SIG-M5 (cell line): ENCODE measurements around the gene TMEM38B.
A peak's percentile ranks its signal among the peaks of the same experiment; 100 is the strongest.
"Not testable (repeated sequence)": the region's sequence is repeated elsewhere in the genome, so short reads cannot be mapped to it uniquely, and the experiment has no call there.

ENCODE experiments used
- DNase-seq: peaks from one replicate; lab custom pipeline; 2025; lab: John Stamatoyannopoulos, UW

TMEM38B gene

GRCh38 chr9:105681724-105682123 lies 12.6 kb upstream of the TMEM38B start:
- no peak for DNase-seq

DNA sequence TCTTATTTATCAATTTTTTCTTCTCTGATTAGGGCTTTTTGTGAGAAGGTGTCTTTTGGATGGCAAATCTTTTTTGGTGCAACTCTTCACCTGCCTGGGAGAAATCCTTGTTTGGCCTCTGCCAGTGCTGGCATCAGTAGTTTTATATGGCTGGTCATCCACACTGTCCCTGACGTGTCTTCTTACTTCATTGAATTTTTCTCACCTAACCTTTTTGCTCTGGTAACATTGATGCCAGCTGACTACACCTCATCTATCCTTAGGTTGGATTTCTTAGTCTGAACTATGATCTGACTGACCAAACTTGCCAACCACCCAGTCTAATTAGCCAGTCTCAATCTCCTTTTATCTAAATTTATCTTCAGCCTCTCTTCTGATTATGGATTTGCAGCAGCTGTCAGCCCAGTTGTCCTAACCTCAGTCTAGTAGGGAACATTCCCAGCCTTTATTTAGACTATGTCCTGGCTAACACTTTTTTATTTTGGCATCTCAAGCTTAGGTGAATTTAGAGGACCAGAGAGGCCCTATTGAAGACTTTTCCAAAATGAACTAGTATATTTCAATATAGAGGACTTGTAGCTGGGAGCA lies 10.6 kb upstream of the TMEM38B start:
- no peak for DNase-seq

DNA sequence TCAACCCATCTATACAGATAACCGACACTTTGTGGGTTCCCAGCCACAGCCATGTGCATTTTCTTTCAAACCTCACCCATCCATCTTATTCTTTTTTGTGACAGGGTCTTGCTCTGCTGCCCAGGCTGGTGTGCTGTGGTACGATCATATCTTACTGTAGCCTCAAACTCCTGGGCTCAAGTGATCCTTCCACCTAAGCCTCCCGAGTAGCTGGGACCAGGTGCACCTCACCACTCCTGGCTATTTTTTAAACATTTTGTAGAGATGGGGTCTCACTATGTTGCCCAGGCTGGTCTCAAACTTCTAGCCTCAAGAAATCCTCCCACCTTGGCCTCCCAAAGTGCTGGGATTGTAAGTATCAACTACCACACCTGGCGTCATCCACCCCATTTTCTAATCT lies 7.4 kb upstream of the TMEM38B start:
- DNase-seq, result no peak

- no peak for DNase-seq
These were observed 3.6 kb upstream of the TMEM38B start for GRCh38 chr9:105690742-105691141.

DNA sequence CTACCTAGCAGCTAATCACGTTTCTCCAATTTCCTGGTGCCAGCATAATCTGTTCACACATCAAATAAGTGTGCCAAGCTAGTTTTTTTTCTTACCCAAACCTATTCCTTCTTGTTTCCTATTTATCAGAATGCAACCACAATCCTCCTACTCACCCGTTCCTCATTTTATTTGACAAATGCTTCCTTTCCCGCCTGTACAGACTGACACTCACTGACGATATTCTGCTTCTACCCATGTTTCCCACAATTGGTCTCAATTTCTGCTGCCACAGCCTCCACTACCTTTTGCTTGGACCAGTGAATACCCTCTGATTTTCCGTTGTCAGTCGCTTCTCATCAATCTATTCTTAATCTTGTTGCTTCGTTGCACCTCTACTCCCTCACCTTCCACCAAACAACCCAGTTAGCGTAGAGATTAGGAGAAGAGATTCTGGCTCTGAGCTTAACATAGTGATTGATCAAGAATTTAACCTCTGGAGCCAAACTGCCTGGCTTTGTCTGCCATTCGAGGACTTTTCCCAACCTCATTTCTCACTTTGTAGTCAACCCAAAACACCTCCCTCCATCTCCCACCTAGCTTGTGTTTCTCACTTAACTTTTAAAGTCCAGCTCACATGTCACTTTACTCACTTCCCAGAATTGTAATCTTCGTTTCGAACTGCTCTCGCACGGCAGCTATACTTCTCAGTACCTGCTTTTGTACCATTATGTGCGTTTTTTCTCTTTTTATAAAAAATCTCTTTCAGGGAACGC lies 729 bp upstream of the TMEM38B start:
- DNase-seq, result no peak

- DNase-seq, result peak; percentile 27
These were observed 674 bp downstream of the TMEM38B start for GRCh38 chr9:105694848-105695581.

DNA sequence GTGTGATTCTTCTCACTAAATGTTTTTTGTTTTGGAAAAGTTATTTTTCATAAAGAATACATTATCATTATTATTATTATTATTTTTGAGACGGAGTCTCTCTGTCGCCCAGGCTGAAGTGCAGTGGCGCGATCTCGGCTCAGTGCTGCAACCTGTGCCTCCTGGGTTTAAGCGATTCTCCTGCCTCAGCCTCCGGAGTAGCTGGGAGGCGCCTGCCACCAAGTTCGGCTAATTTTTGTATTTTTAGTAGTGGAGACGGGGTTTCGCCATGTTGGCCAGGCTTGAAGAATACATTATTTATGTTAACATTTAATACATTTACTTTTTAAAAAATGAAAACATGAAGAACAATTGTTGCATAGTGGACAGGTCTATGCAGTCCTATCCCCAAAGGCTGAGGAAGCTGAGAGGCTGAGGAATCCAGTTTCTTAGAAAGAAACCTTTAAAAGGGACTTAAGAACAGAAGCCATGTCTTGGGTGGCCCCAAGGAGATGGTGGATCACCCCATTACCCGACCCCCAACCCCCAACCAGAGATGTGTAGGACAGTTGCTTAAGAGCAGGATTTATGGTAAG lies 2.0 kb downstream of the TMEM38B start:
- DNase-seq, result no peak

- DNase-seq, result no peak
These were observed 3.5 kb downstream of the TMEM38B start for GRCh38 chr9:105697871-105698270.

DNA sequence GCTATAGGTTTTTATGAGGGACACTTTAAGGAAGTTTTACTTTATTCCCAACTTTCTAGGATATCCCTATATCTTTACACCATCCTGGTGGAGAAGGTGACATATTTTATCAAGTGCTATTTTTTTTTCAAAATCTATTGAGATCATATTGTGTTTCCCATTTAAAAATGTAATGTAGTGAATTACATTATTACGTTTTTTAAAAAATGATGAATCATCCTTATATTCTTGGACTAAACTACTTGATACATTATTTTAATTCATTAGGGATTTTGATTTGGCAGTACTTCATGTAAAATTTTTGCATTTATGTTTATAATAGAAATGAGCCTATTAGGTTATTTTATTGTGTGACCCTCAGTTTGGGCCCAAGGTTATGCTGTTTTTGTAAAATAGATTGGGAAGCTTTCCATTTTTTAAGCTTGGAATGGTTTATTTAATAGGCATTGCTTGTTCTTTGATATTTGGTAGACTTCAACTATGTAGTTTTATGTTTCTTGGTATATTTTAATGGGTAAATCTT lies 4.1 kb downstream of the TMEM38B start:
- DNase-seq, result no peak

GRCh38 chr9:105700668-105701067 lies 6.3 kb downstream of the TMEM38B start:
- DNase-seq, result no peak

GRCh38 chr9:105701145-105701544 lies 6.8 kb downstream of the TMEM38B start:
- no peak for DNase-seq

DNA sequence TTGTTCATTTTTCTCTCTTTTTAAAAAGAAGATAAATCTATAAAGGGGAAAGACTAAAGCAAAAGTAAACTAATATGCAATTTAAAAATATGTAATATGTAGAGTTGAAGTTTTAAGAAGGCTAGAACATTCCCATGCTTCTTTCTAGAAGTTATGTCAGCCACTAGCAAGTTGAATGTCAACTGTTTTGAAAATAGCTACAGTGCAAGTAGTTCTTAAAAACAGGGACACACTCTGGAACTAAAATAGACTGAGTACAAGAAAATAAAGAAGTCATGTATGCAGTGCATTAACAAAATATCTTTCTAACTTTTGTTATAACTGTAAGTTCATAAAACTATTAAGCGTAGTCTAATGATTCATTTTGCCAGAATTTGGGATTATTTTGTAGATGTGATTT lies 7.9 kb downstream of the TMEM38B start:
- DNase-seq, result no peak

GRCh38 chr9:105703638-105704037 lies 9.3 kb downstream of the TMEM38B start:
- not testable (repeated sequence) for DNase-seq

DNA sequence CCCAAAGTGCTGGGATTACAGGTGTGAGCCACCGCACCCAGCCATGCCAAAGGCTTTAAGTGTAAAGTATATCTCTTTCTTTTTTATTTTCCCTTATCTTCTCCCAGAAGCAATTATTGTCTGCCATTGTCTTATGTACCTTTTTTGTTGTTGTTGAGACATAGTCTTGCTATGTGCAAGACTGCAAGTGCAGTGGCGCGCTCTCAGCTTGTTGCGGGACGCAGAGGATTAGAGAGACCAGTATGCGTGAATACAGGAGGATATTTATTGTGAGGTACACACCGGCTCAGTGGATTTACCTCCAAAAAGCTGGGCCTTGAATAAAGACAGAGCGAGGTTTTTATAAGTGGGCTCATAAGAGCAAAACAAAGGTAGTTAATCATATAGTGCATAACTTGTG lies 11.8 kb downstream of the TMEM38B start:
- no peak for DNase-seq

GRCh38 chr9:105708405-105708804 lies 14.1 kb downstream of the TMEM38B start:
- no peak for DNase-seq

DNA sequence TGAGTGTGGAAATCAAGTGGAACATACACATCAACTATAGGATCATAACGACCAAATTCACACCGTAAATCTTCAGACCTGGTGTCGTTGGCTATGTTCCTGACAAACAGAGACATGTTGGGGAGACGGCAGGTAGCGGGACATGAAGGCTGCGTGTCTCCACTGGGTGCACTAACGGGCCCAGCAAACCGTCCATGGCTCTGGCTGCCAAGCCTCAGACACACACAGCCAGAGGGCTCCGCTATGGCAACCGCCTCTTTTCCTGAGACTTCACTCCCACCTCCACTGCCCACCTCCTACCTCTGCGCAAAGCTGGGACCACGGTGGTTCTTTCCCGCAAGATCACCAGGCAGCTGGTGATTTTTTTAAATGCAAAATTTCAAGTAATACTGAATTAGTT lies 16.3 kb downstream of the TMEM38B start:
- DNase-seq, result no peak

GRCh38 chr9:105711867-105712266 lies 17.5 kb downstream of the TMEM38B start:
- DNase-seq, result no peak

GRCh38 chr9:105712297-105712696 lies 18.0 kb downstream of the TMEM38B start:
- no peak for DNase-seq

- no peak for DNase-seq
These were observed 18.4 kb downstream of the TMEM38B start for GRCh38 chr9:105712773-105713172.

DNA sequence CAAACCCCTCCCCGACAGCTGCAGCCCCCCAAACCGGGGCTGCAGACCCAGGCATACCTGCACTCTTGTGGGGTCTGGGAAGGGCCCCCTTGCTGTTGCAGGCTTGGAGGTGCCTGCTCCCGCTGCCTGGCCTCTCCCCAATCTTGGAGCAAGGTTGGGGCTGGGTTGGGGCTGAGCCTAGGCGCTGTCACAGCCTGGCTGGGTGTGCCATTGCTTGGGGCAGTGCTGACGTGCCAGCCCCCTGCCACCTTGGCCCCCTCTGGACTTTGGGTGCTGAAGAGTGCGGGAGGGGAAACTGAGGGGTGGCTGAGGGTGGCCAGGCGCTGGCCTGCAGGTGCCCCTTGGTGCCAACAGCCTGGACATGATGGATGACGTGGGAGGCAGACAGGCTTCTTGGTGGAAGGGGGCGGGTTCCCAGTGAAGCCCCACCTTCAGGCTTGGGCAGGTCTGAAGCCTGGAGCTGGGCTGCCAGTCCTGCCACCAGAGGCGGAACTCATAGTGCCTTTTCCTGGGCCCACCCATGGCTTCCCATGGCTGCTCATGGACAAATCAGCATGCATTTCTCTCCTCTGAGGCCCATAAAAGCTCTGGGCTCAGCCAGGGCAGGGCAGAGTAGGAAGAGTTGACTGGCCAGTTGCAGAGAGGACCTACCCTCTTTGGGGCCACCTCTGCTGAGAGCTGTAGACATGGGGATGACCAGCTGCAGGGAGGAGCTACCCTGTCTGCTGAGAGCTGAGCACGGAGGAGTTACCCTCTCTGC lies 19.1 kb downstream of the TMEM38B start:
- DNase-seq, result no peak

DNA sequence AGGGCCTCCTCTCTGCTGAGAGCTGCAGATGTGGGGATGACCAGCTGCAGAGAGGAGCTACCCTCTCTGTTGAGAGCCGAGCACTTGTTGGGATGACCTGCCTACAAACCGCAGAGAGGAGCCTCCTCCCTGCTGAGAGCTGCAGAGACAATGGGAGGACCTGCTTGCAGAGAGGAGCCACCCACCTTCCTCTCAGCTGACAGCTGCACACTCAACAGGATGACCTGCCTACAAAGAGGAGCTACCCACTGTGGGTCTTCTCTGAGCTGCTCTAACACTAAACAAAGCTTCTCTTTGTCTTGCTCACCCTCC lies 19.6 kb downstream of the TMEM38B start:
- no peak for DNase-seq

DNA sequence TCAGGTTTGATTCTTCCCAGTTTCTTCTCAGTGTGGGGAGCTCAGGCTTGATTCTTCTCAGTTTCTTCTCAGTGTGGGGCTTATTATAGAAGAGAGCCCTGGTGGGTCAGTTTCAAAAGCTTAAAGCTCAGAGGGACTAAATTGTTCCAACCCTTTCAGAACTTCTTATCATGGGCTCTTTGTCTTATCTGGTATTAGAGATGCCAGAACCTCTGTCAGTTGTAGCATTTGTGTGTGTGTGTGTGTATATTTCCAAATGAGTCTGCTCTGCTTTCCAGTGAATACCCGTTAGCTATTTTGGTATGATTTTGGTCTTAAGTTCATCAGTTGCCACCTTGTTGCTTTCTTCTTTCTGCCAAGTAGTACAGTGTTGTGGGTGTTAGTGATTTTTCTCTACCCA lies 21.8 kb downstream of the TMEM38B start:
- DNase-seq, result no peak
